CD14-positive monocyte (primary cell): ENCODE data around the gene CSRNP2. TPM values are rescaled to one million over a fixed set of nuclear protein-coding genes. Genes with fewer than 3 reads are reported as not detected.

ENCODE experiments used
- DNase-seq, 3 donors: peaks; one replicate each; pipeline ENCODE4 v3.0.0-alpha.2; 2011 to 2022
- H2AFZ ChIP-seq: 2 replicates; pipeline ENCODE4 v1.6.0; 2012; ENCODE audit warnings: mild to moderate bottlenecking, low read depth, low read length, inconsistent platforms; ENCODE audit not compliant: insufficient read depth, poor library complexity, severe bottlenecking
- H3K27ac ChIP-seq, 2 donors: 1 replicate in 1 of 2; 2 replicates in 1 of 2; pipeline ENCODE4 v1.5.1; 2012 to 2013; ENCODE audit warnings: low read length in 2 of 2, control low read depth in 1 of 2, inconsistent platforms in 1 of 2, low read depth in 1 of 2, mild to moderate bottlenecking in 1 of 2
- H3K27me3 ChIP-seq, 2 donors: one replicate each; pipeline versions ENCODE4 v1.6.0 to v1.6.1; 2011 to 2013; ENCODE audit warnings: low read length in 2 of 2; ENCODE audit not compliant: control insufficient read depth in 2 of 2, insufficient read depth in 2 of 2
- H3K36me3 ChIP-seq, 2 donors: replicated peaks in 1 of 2; 1 replicate in 1 of 2; 2 replicates in 1 of 2; pipeline versions ENCODE4 v1.5.1 to v1.6.1; 2012 to 2013; ENCODE audit warnings: low read length in 2 of 2, control low read depth in 1 of 2, inconsistent platforms in 1 of 2, mild to moderate bottlenecking in 1 of 2; ENCODE audit not compliant: insufficient read depth in 2 of 2, control insufficient read depth in 1 of 2
- H3K4me1 ChIP-seq, 2 donors: 1 replicate in 1 of 2; 2 replicates in 1 of 2; pipeline versions ENCODE4 v1.5.1 to v1.6.1; 2012 to 2013; ENCODE audit warnings: low read length in 2 of 2, control low read depth in 1 of 2, inconsistent platforms in 1 of 2, mild to moderate bottlenecking in 1 of 2, moderate library complexity in 1 of 2; ENCODE audit not compliant: insufficient read depth in 2 of 2, control insufficient read depth in 1 of 2
- H3K4me2 ChIP-seq: replicated peaks from 2 replicates; pipeline ENCODE3; 2012; ENCODE audit warnings: low read length, moderate library complexity, mild to moderate bottlenecking; ENCODE audit not compliant: poor library complexity, severe bottlenecking; ENCODE audit errors: extremely low read depth
- H3K4me3 ChIP-seq, 3 experiments: fragments of 200-600 bp in 1 of 3; sonication (generic) in 1 of 3; replicated peaks in 1 of 3; 1 replicate in 2 of 3; 2 replicates in 1 of 3; pipeline ENCODE4 v1.5.1; 2011 to 2013; ENCODE audit warnings: low read length in 3 of 3, mild to moderate bottlenecking in 3 of 3, control low read depth in 2 of 3, low read depth in 2 of 3, inconsistent platforms in 1 of 3, moderate library complexity in 1 of 3
- H3K79me2 ChIP-seq: 2 replicates; pipeline ENCODE4 v1.6.0; 2012; ENCODE audit warnings: mild to moderate bottlenecking, control low read depth, inconsistent platforms, low read length, moderate library complexity; ENCODE audit not compliant: insufficient read depth
- H3K9ac ChIP-seq: 2 replicates; pipeline ENCODE4 v1.6.0; 2017; ENCODE audit warnings: low read length, mild to moderate bottlenecking; ENCODE audit not compliant: insufficient read depth, poor library complexity, severe bottlenecking
- H3K9me3 ChIP-seq, 2 donors: replicated peaks in 1 of 2; 1 replicate in 1 of 2; 2 replicates in 1 of 2; pipeline versions ENCODE4 v1.5.1 to v1.6.1; 2012 to 2013; ENCODE audit warnings: low read length in 2 of 2, control low read depth in 1 of 2; ENCODE audit not compliant: control insufficient read depth in 1 of 2, insufficient read depth in 1 of 2
- H4K20me1 ChIP-seq: 2 replicates; pipeline ENCODE4 v1.6.0; 2012; ENCODE audit warnings: mild to moderate bottlenecking, low read length, control low read depth, moderate library complexity; ENCODE audit not compliant: insufficient read depth
- H3K27ac Mint-ChIP-seq, 7 donors: one replicate each; pipeline ENCODE4 v1.8.0; 2020; ENCODE audit warnings: mild to moderate bottlenecking in 7 of 7, mixed read lengths in 7 of 7, moderate library complexity in 6 of 7, inconsistent platforms in 2 of 7
- H3K27me3 Mint-ChIP-seq, 3 donors: one replicate each; pipeline ENCODE4 v1.8.0; 2021 to 2022; ENCODE audit warnings: low read depth in 3 of 3, mild to moderate bottlenecking in 3 of 3, mixed read lengths in 3 of 3, moderate library complexity in 3 of 3, inconsistent platforms in 1 of 3
- H3K36me3 Mint-ChIP-seq, 2 donors: one replicate each; pipeline ENCODE4 v1.8.0; 2020; ENCODE audit warnings: mixed read lengths in 2 of 2, inconsistent platforms in 1 of 2, mild to moderate bottlenecking in 1 of 2
- H3K4me1 Mint-ChIP-seq: one replicate; pipeline ENCODE4 v1.8.0; 2020; ENCODE audit warnings: mild to moderate bottlenecking, mixed read lengths
- H3K4me3 Mint-ChIP-seq, 2 donors: one replicate each; pipeline ENCODE4 v1.8.0; 2020; ENCODE audit warnings: mild to moderate bottlenecking in 2 of 2, mixed read lengths in 2 of 2, moderate library complexity in 1 of 2
- H3K9me3 Mint-ChIP-seq, 7 donors: one replicate each; pipeline ENCODE4 v1.8.0; 2020 to 2022; ENCODE audit warnings: mixed read lengths in 7 of 7, mild to moderate bottlenecking in 6 of 7, moderate library complexity in 6 of 7, inconsistent platforms in 2 of 7
- CTCF ChIP-seq: fragments of 200-600 bp; IDR thresholded peaks from one replicate; pipeline ENCODE4 v1.8.0; 2022; ENCODE audit warnings: antibody characterized with exemption, mild to moderate bottlenecking
- WGBS: methylation state at CpG from one replicate; pipeline ENCODE4 v1.1.5; 2013; ENCODE audit warnings: missing lambda C conversion rate; ENCODE audit not compliant: insufficient coverage; 5-methylcytosine and 5-hydroxymethylcytosine counted together
- intact Hi-C, 2 donors: fragments of 100-400 bp; cut with micrococcal nuclease; formaldehyde crosslinking; loops; one replicate each; pipeline versions ENCODE4 v1.15.0 to v1.15.1; 2023
- polyA plus RNA-seq, 3 donors: library from polyadenylated mRNA; depleted of rRNA in 1 of 3; unstranded in 2 of 3; stranded (reverse) in 1 of 3; fragments of 300-500 nt in 2 of 3; fragments of >200 nt in 1 of 3; fragmentation: Illumina TruSeq in 2 of 3; gene quantifications; 1 replicate in 2 of 3; 2 replicates in 1 of 3; pipeline ENCODE4 v1.2.3, GENCODE V29; 2012 to 2021

CSRNP2 gene
- polyA plus RNA-seq, 3 donors = 1.7 to 8.0 (median 2.6) TPM

GRCh38 chr12:51065530-51065929 is 17.9 kb downstream of the CSRNP2 start:
- intact Hi-C loops = no loop called here
- H3K27ac Mint-ChIP-seq = no peak overlapping the region

GRCh38 chr12:51062631-51063397 is 20.6 kb downstream of the CSRNP2 start:
- Mint-ChIP-seq H3K9me3 (no peaks in the 10 kb centered on the region), H3K4me3 (no peak overlapping the region), H3K27me3 (no peaks in the 10 kb centered on the region), H3K27ac (peak overlapping the region in 2 of 7 donors; percentile 6 to 66), H3K4me1 (peaks cover 5% of the 10 kb centered on the region), H3K36me3 (peaks cover 89 to 98% of the 10 kb centered on the region in 2 donors)
- Histone ChIP-seq H3K4me1 (no peaks in the 10 kb centered on the region), H3K9me3 (no peaks in the 10 kb centered on the region), H3K4me2 (no peak overlapping the region), H3K9ac (no peak overlapping the region), H4K20me1 (no peaks in the 10 kb centered on the region), H3K4me3 (no peak overlapping the region), H3K27ac (no peak overlapping the region), H3K79me2 (no peaks in the 10 kb centered on the region), H3K36me3 (peaks cover 83 to 99% of the 10 kb centered on the region in 2 donors), H3K27me3 (no peaks in the 10 kb centered on the region), H2AFZ (no peak overlapping the region)
- no peak for TF ChIP-seq CTCF
- WGBS = 95% methylated on average over 4 of the region's 9 CpGs
- intact Hi-C loops = no loop called here
- DNase-seq = no peak

More at GRCh38 chr12:51065530-51065929, 17.9 kb downstream of the CSRNP2 start:
- peaks cover 78 to 84% of the 10 kb centered on the region in 2 donors for H3K36me3 Mint-ChIP-seq
- 100% methylated on average over 1 of the region's 5 CpGs for WGBS
- no peaks in the 10 kb centered on the region for H3K79me2 ChIP-seq
- no peak overlapping the region for H3K4me3 Mint-ChIP-seq
- no peaks in the 10 kb centered on the region for H3K27me3 ChIP-seq
- TF ChIP-seq CTCF = no peak
- no peaks in the 10 kb centered on the region for H3K9me3 Mint-ChIP-seq
- no peak overlapping the region for H2AFZ ChIP-seq
- no peak for DNase-seq
- H3K36me3 ChIP-seq = peaks cover 64 to 89% of the 10 kb centered on the region in 2 donors
- no peaks in the 10 kb centered on the region for H3K4me1 ChIP-seq
- no peak overlapping the region for H3K9ac ChIP-seq
- no peaks in the 10 kb centered on the region for H4K20me1 ChIP-seq
- H3K4me1 Mint-ChIP-seq = peaks cover 5% of the 10 kb centered on the region
- H3K4me3 ChIP-seq = no peak overlapping the region
- no peaks in the 10 kb centered on the region for H3K9me3 ChIP-seq
- no peak overlapping the region for H3K4me2 ChIP-seq
- no peak overlapping the region for H3K27ac ChIP-seq
- H3K27me3 Mint-ChIP-seq = peaks cover 0 to 2% (median 0%) of the 10 kb centered on the region in 3 donors
